H9 (cell line): ENCODE measurements around the gene KIAA0825. TPM values are rescaled to one million over a fixed set of nuclear protein-coding genes. Genes with fewer than 3 reads are reported as not detected.

Experiments
- DNase-seq: peaks from one replicate; pipeline ENCODE4 v3.0.0-alpha.2; 2017
- H2AFZ ChIP-seq: one replicate; pipeline ENCODE4 v1.6.1; 2013; ENCODE audit warnings: mild to moderate bottlenecking, low read length, control low read depth, moderate library complexity
- H2AK5ac ChIP-seq: 2 replicates; pipeline ENCODE4 v1.6.1; 2013; ENCODE audit warnings: low read length, control low read depth, mixed read lengths; ENCODE audit not compliant: insufficient read length
- H2BK120ac ChIP-seq: one replicate; pipeline ENCODE4 v1.6.1; 2013; ENCODE audit warnings: low read depth, mild to moderate bottlenecking, low read length, control low read depth, inconsistent platforms; ENCODE audit not compliant: poor library complexity, severe bottlenecking
- H2BK12ac ChIP-seq: 2 replicates; pipeline ENCODE4 v1.6.1; 2013; ENCODE audit warnings: low read length, control low read depth, mixed read lengths, low read depth; ENCODE audit not compliant: insufficient read length
- H2BK15ac ChIP-seq: 2 replicates; pipeline ENCODE4 v1.6.1; 2013; ENCODE audit warnings: low read depth, low read length, control low read depth
- H2BK20ac ChIP-seq: one replicate; pipeline ENCODE4 v1.6.1; 2013; ENCODE audit warnings: low read depth, mild to moderate bottlenecking, low read length, control low read depth, inconsistent platforms; ENCODE audit not compliant: poor library complexity, severe bottlenecking
- H2BK5ac ChIP-seq: 2 replicates; pipeline ENCODE4 v1.6.1; 2013; ENCODE audit warnings: low read length, control low read depth, mixed read lengths; ENCODE audit not compliant: insufficient read length
- H3K14ac ChIP-seq: 2 replicates; pipeline ENCODE4 v1.6.1; 2013; ENCODE audit warnings: low read length, control low read depth; ENCODE audit not compliant: insufficient read depth
- H3K18ac ChIP-seq: 2 replicates; pipeline ENCODE4 v1.6.1; 2013; ENCODE audit warnings: low read depth, mild to moderate bottlenecking, mixed read lengths, low read length, control low read depth; ENCODE audit not compliant: insufficient read length
- H3K23ac ChIP-seq: 2 replicates; pipeline ENCODE4 v1.6.1; 2013; ENCODE audit warnings: low read length, control low read depth, mixed read lengths, low read depth; ENCODE audit not compliant: insufficient read length
- H3K23me2 ChIP-seq: 2 replicates; pipeline ENCODE4 v1.6.1; 2013; ENCODE audit warnings: low read depth, mild to moderate bottlenecking, mixed read lengths, low read length, control low read depth; ENCODE audit not compliant: insufficient read length, poor library complexity, severe bottlenecking
- H3K27ac ChIP-seq: 2 replicates; pipeline ENCODE4 v1.5.1; 2013; ENCODE audit warnings: low read length, control low read depth, mixed read lengths, low read depth; ENCODE audit not compliant: insufficient read length
- H3K27me3 ChIP-seq: 2 replicates; pipeline ENCODE4 v1.6.1; 2013; ENCODE audit warnings: low read length, control low read depth, inconsistent platforms; ENCODE audit not compliant: insufficient read depth
- H3K4ac ChIP-seq: 2 replicates; pipeline ENCODE4 v1.6.1; 2013; ENCODE audit warnings: low read depth, mild to moderate bottlenecking, control low read depth, inconsistent platforms, low read length, moderate library complexity
- H3K4me1 ChIP-seq: 2 replicates; pipeline ENCODE4 v1.6.1; 2013; ENCODE audit warnings: low read length, control low read depth, inconsistent platforms; ENCODE audit not compliant: insufficient read depth
- H3K4me2 ChIP-seq: 2 replicates; pipeline ENCODE4 v1.6.1; 2013; ENCODE audit warnings: low read length, control low read depth, mixed read lengths; ENCODE audit not compliant: insufficient read length, insufficient read depth
- H3K56ac ChIP-seq: 2 replicates; pipeline ENCODE4 v1.6.1; 2013; ENCODE audit warnings: low read depth, mild to moderate bottlenecking, mixed read lengths, low read length, control low read depth; ENCODE audit not compliant: insufficient read length
- H3K79me1 ChIP-seq: 2 replicates; pipeline ENCODE4 v1.6.1; 2013; ENCODE audit warnings: low read depth, mild to moderate bottlenecking, moderate library complexity, low read length, control low read depth, inconsistent platforms; ENCODE audit not compliant: insufficient read depth, poor library complexity, severe bottlenecking
- H3K79me2 ChIP-seq: 2 replicates; pipeline ENCODE4 v1.6.1; 2013; ENCODE audit warnings: low read length, control low read depth, inconsistent platforms; ENCODE audit not compliant: insufficient read depth
- H3K9ac ChIP-seq: 2 replicates; pipeline ENCODE4 v1.6.1; 2013; ENCODE audit warnings: low read length, control low read depth, mixed read lengths; ENCODE audit not compliant: insufficient read length; ENCODE audit errors: extremely low read depth
- H3K9me3 ChIP-seq: one replicate; pipeline ENCODE4 v1.6.1; 2013; ENCODE audit warnings: low read depth, low read length, inconsistent platforms; ENCODE audit not compliant: control insufficient read depth
- H3T11ph ChIP-seq: one replicate; pipeline ENCODE4 v1.6.1; 2013; ENCODE audit warnings: mild to moderate bottlenecking, low read length, control low read depth, inconsistent platforms
- H4K20me1 ChIP-seq: one replicate; pipeline ENCODE4 v1.6.1; 2013; ENCODE audit not compliant: control insufficient read depth, insufficient read length, insufficient read depth
- H4K5ac ChIP-seq: 2 replicates; pipeline ENCODE4 v1.6.1; 2013; ENCODE audit warnings: low read depth, mild to moderate bottlenecking, mixed read lengths, low read length, control low read depth; ENCODE audit not compliant: insufficient read length
- H4K8ac ChIP-seq: replicated peaks from 2 replicates; pipeline ENCODE4 v1.6.1; 2013; ENCODE audit warnings: low read length, control low read depth, mixed read lengths, low read depth; ENCODE audit not compliant: insufficient read length
- H4K91ac ChIP-seq: 2 replicates; pipeline ENCODE4 v1.6.1; 2013; ENCODE audit warnings: low read depth, mild to moderate bottlenecking, moderate library complexity, mixed read lengths, low read length, control low read depth; ENCODE audit not compliant: insufficient read length
- H3K27ac Mint-ChIP-seq, 3 experiments: 2 replicates in 2 of 3; 3 replicates in 1 of 3; pipeline ENCODE4 v1.8.0; 2020 to 2021; ENCODE audit warnings: mixed read lengths in 3 of 3, mild to moderate bottlenecking in 1 of 3, moderate library complexity in 1 of 3
- H3K27me3 Mint-ChIP-seq: 2 replicates; pipeline ENCODE4 v1.8.0; 2021; ENCODE audit warnings: low read depth, mild to moderate bottlenecking, moderate library complexity, mixed read lengths
- H3K36me3 Mint-ChIP-seq, 3 experiments: 2 replicates in 2 of 3; 3 replicates in 1 of 3; pipeline ENCODE4 v1.8.0; 2020 to 2021; ENCODE audit warnings: low read depth in 3 of 3, mixed read lengths in 3 of 3; ENCODE audit not compliant: insufficient read depth in 1 of 3
- H3K4me1 Mint-ChIP-seq, 2 experiments: 2 replicates each; pipeline ENCODE4 v1.8.0; 2020; ENCODE audit warnings: mixed read lengths in 2 of 2
- H3K4me3 Mint-ChIP-seq, 2 experiments: 2 replicates in 1 of 2; 3 replicates in 1 of 2; pipeline ENCODE4 v1.8.0; 2020 to 2021; ENCODE audit warnings: mild to moderate bottlenecking in 2 of 2, mixed read lengths in 2 of 2, moderate library complexity in 1 of 2
- H3K9me3 Mint-ChIP-seq, 2 experiments: 2 replicates in 1 of 2; 3 replicates in 1 of 2; pipeline ENCODE4 v1.8.0; 2020; ENCODE audit warnings: mild to moderate bottlenecking in 2 of 2, mixed read lengths in 2 of 2, moderate library complexity in 1 of 2
- WGBS: extraction: QIAGEN DNeasy Blood & Tissue Kit; methylation state at CpG from one replicate; pipeline ENCODE4 v1.1.7; 2013; ENCODE audit warnings: missing lambda C conversion rate, low lambda C conversion rate, mixed read lengths; ENCODE audit not compliant: insufficient read length; ENCODE audit errors: extremely low coverage; 5-methylcytosine and 5-hydroxymethylcytosine counted together
- total RNA-seq: library from RNA; stranded (reverse); gene quantifications from 2 replicates; pipeline ENCODE4 v1.2.1, GENCODE V29; 2021
- TF ChIP-seq, protein P1 (sequence below): fragments of 200-600 bp; sonication (generic); conservative IDR thresholded peaks from 3 replicates; pipeline ENCODE4 v1.8.0; 2021; ENCODE audit warnings: antibody characterized with exemption, mild to moderate bottlenecking

KIAA0825 gene
- total RNA-seq, 1 experiment from 2014 or later = 1.8 TPM

DNA sequence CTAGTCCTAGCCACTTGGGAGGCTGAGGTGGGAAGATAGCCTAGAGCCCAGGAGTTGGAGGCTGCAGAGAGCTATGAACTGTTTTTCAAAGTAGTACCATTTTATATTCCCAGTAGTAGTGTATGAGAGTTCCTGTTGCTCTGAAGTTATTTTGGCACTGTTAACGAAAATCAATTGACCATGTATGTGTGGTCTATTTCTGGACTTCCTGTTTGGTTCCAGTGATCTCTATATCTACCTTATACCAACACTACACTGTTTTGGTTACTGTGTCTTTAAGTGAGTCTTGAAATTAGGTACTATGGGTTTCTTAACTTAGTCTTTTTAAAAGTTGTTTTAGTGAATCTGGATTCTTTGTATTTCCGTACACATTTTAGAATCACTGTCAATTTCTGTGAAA lies 13.6 kb upstream of the KIAA0825 start:
- H3K56ac ChIP-seq = no peak overlapping the region
- H3K27me3 Mint-ChIP-seq = no peaks in the 10 kb centered on the region

More for the DNA sequence above, 13.6 kb upstream of the KIAA0825 start:
- DNase-seq = no peak
- no peak overlapping the region for H3T11ph ChIP-seq
- H2BK120ac ChIP-seq = no peak overlapping the region
- H3K4ac ChIP-seq = no peak overlapping the region
- no peak overlapping the region for H2BK20ac ChIP-seq
- H3K79me2 ChIP-seq = peaks cover under 1% of the 10 kb centered on the region; the same call in 1 of the 2 replicates
- no peaks in the 10 kb centered on the region for H3K23me2 ChIP-seq
- H3K4me3 Mint-ChIP-seq = no peak overlapping the region
- no peak overlapping the region for H4K5ac ChIP-seq
- H4K8ac ChIP-seq = no peak overlapping the region
- no peak overlapping the region for H2BK5ac ChIP-seq
- H3K23ac ChIP-seq = no peak overlapping the region
- no peak overlapping the region for H4K91ac ChIP-seq
- H3K4me2 ChIP-seq = no peak overlapping the region
- H3K14ac ChIP-seq = no peak overlapping the region
- H3K9ac ChIP-seq = no peak overlapping the region
- TF ChIP-seq, protein P1, sequence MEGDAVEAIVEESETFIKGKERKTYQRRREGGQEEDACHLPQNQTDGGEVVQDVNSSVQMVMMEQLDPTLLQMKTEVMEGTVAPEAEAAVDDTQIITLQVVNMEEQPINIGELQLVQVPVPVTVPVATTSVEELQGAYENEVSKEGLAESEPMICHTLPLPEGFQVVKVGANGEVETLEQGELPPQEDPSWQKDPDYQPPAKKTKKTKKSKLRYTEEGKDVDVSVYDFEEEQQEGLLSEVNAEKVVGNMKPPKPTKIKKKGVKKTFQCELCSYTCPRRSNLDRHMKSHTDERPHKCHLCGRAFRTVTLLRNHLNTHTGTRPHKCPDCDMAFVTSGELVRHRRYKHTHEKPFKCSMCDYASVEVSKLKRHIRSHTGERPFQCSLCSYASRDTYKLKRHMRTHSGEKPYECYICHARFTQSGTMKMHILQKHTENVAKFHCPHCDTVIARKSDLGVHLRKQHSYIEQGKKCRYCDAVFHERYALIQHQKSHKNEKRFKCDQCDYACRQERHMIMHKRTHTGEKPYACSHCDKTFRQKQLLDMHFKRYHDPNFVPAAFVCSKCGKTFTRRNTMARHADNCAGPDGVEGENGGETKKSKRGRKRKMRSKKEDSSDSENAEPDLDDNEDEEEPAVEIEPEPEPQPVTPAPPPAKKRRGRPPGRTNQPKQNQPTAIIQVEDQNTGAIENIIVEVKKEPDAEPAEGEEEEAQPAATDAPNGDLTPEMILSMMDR = no peak
- H3K4me1 Mint-ChIP-seq = peaks cover 1% of the 10 kb centered on the region in 2 experiments; a peak in 2 of 4 replicates
- no peaks in the 10 kb centered on the region for H4K20me1 ChIP-seq
- no peaks in the 10 kb centered on the region for H3K27me3 ChIP-seq
- no peaks in the 10 kb centered on the region for H3K9me3 ChIP-seq
- no peaks in the 10 kb centered on the region for H3K79me1 ChIP-seq
- no peak overlapping the region for H2BK12ac ChIP-seq
- H3K36me3 Mint-ChIP-seq = peaks cover 29 to 48% (median 44%) of the 10 kb centered on the region in 3 experiments
- H3K18ac ChIP-seq = no peak overlapping the region
- H2BK15ac ChIP-seq = no peak overlapping the region
- no peak overlapping the region for H3K27ac ChIP-seq
- no peak overlapping the region for H2AK5ac ChIP-seq
- WGBS = no CpG with 5 or more reads among the region's 2 CpGs
- H3K27ac Mint-ChIP-seq = no peak overlapping the region
- peaks cover 1 to 4% of the 10 kb centered on the region in 2 experiments; a peak in 2 of 5 replicates for H3K9me3 Mint-ChIP-seq
- no peaks in the 10 kb centered on the region for H3K4me1 ChIP-seq
- H2AFZ ChIP-seq = no peak overlapping the region
